ENCODE measurements around the gene HYLS1.

- TF ChIP-seq, protein P1, sequence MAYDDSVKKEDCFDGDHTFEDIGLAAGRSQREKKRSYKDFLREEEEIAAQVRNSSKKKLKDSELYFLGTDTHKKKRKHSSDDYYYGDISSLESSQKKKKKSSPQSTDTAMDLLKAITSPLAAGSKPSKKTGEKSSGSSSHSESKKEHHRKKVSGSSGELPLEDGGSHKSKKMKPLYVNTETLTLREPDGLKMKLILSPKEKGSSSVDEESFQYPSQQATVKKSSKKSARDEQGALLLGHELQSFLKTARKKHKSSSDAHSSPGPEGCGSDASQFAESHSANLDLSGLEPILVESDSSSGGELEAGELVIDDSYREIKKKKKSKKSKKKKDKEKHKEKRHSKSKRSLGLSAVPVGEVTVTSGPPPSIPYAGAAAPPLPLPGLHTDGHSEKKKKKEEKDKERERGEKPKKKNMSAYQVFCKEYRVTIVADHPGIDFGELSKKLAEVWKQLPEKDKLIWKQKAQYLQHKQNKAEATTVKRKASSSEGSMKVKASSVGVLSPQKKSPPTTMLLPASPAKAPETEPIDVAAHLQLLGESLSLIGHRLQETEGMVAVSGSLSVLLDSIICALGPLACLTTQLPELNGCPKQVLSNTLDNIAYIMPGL (CRISPR knock-in tag; IDR thresholded peaks at IDR 0.05; ENCODE audit: borderline replicate concordance) = no peak
- TF ChIP-seq CTCF (IDR thresholded peaks at IDR 0.05) (no peak), FOXS1 (CRISPR knock-in tag; IDR thresholded peaks at IDR 0.05) (no peak), CBX2 (IDR thresholded peaks at IDR 0.05; ENCODE audit: borderline replicate concordance, low read depth) (no peak), BHLHE40 (IDR thresholded peaks at IDR 0.05; ENCODE audit: low read depth, low read length) (no peak), NR3C1 (IDR thresholded peaks at IDR 0.05) (no peak), RAD21 (conservative IDR thresholded peaks at IDR 0.05 in 1 of 2, IDR thresholded peaks at IDR 0.05 in 1 of 2) (no peak)
These were observed 42.1 kb downstream of the HYLS1 start for GRCh38 chr11:125929445-125930075.
